ENCODE measurements around the gene DIS3L2.

DNA sequence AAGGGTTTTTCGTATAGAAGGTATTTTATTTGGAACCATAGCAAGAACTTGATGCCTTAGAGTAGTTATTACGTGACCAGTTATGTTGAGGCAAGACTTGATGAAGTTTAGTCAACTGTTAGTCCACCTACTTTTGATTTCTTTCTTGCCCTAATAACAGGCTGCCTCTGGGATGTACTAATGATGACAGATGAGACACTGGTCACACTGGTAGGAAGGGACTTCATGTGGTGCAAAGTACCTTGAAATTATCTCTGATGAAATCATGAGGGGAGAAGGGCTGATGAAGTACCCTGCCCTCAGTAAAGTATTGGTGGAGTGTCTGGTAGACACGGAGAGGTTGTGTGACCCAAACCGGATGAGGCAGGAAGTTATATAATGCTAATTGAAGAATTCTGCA, 5.4 kb downstream of the DIS3L2 start:
- TF ChIP-seq POLR2A (IDR thresholded peaks at IDR 0.05) (no peak), POLR2AphosphoS5 (IDR thresholded peaks at IDR 0.05) (no peak), EP300 (IDR thresholded peaks at IDR 0.05) (no peak)
- TF ChIP-seq, protein P1, sequence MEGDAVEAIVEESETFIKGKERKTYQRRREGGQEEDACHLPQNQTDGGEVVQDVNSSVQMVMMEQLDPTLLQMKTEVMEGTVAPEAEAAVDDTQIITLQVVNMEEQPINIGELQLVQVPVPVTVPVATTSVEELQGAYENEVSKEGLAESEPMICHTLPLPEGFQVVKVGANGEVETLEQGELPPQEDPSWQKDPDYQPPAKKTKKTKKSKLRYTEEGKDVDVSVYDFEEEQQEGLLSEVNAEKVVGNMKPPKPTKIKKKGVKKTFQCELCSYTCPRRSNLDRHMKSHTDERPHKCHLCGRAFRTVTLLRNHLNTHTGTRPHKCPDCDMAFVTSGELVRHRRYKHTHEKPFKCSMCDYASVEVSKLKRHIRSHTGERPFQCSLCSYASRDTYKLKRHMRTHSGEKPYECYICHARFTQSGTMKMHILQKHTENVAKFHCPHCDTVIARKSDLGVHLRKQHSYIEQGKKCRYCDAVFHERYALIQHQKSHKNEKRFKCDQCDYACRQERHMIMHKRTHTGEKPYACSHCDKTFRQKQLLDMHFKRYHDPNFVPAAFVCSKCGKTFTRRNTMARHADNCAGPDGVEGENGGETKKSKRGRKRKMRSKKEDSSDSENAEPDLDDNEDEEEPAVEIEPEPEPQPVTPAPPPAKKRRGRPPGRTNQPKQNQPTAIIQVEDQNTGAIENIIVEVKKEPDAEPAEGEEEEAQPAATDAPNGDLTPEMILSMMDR (IDR thresholded peaks at IDR 0.05): no peak
